K562 (cell line): Measurements from ENCODE around the gene GABRD. TPM values are rescaled to one million over a fixed set of nuclear protein-coding genes. Genes with fewer than 3 reads are reported as not detected.

Experiments used
- ATAC-seq: fragments of 200-7000 bp; cut with Tn5 transposase; 3 replicates; pipeline ENCODE4 v1.9.1; 2020; ENCODE audit warnings: moderate library complexity
- Bru-seq: library from RNA; stranded (reverse); fragments of 400-500 nt; gene quantifications from one replicate; lab custom pipeline; 2021; lab: Mats Ljungman, UMichigan
- BruChase-seq, 2 experiments: library from RNA; stranded (reverse); fragments of 400-500 nt; gene quantifications; one replicate each; lab custom pipeline; 2021; lab: Mats Ljungman, UMichigan
- BruUV-seq: library from RNA; stranded (reverse); fragments of 400-500 nt; replicated peaks from 2 replicates; lab custom pipeline; 2021; lab: Mats Ljungman, UMichigan
- CTCF ChIA-PET: fragments of 300-600 bp; formaldehyde crosslinking; extraction: SDS; loops from one replicate; lab custom pipeline; 2021; ENCODE audit warnings: low intra/inter-chr PET ratio; lab: Yijun Ruan, JAX
- POLR2A ChIA-PET: fragments of 300-600, 350-650 bp; sonication (Branson Sonifier 250); formaldehyde crosslinking; extraction: SDS; loops from one replicate; lab custom pipeline; 2021; ENCODE audit warnings: antibody characterized with exemption, inconsistent platforms; lab: Yijun Ruan, JAX
- DNase-seq, 4 experiments: peaks; one replicate each; pipeline versions ENCODE4 v3.0.0 to v3.0.0-alpha.2; 2011 to 2018; ENCODE audit warnings: low spot score in 3 of 4, mixed read lengths in 3 of 4; ENCODE audit errors: extremely low read depth in 1 of 4
- FAIRE-seq: peaks from 2 replicates; lab custom pipeline; 2011; peaks lifted over from hg19 to GRCh38; lab: Jason Lieb, UNC
- H2AFZ ChIP-seq: 2 replicates; pipeline ENCODE4 v1.6.0; 2011; ENCODE audit warnings: low read depth, low read length, control low read depth, inconsistent platforms
- H3K27ac ChIP-seq: fragments of 200-600 bp; 3 replicates; pipeline ENCODE4 v1.8.0; 2011; ENCODE audit warnings: low read depth, mild to moderate bottlenecking, control low read depth, inconsistent platforms, low read length, moderate library complexity, mixed read lengths; ENCODE audit errors: extremely low read depth
- H3K27me3 ChIP-seq, 2 experiments: fragments of 300-600 bp in 1 of 2; 2 replicates in 1 of 2; 3 replicates in 1 of 2; pipeline versions ENCODE4 v1.6.0 to v1.8.0; 2011; ENCODE audit warnings: inconsistent platforms in 2 of 2, low read length in 2 of 2, mild to moderate bottlenecking in 1 of 2, mixed read lengths in 1 of 2, moderate library complexity in 1 of 2; ENCODE audit not compliant: control insufficient read depth in 2 of 2, insufficient read depth in 2 of 2
- H3K36me3 ChIP-seq: fragments of 300-600 bp; 3 replicates; pipeline ENCODE4 v1.8.0; 2011; ENCODE audit warnings: mild to moderate bottlenecking, low read length, inconsistent platforms; ENCODE audit not compliant: control insufficient read depth, insufficient read depth
- H3K4me1 ChIP-seq, 2 experiments: fragments of 200-600 bp in 1 of 2; replicated peaks in 1 of 2; 2 replicates in 1 of 2; 3 replicates in 1 of 2; pipeline versions ENCODE4 v1.5.1 to v1.8.0; 2011; ENCODE audit warnings: inconsistent platforms in 2 of 2, low read length in 2 of 2, mild to moderate bottlenecking in 1 of 2, mixed read lengths in 1 of 2, moderate library complexity in 1 of 2; ENCODE audit not compliant: control insufficient read depth in 2 of 2, insufficient read depth in 2 of 2
- H3K4me2 ChIP-seq: 2 replicates; pipeline ENCODE4 v1.6.1; 2011; ENCODE audit warnings: low read length, control low read depth, inconsistent platforms, mixed read lengths; ENCODE audit not compliant: insufficient read depth
- H3K4me3 ChIP-seq: fragments of 200-600 bp; sonication (generic), shearing (Covaris generic); 2 replicates; pipeline ENCODE4 v1.5.1; 2016; ENCODE audit warnings: control low read depth, inconsistent platforms
- H3K79me2 ChIP-seq: fragments of 200-600 bp; 3 replicates; pipeline ENCODE4 v1.8.0; 2011; ENCODE audit warnings: low read length, inconsistent platforms; ENCODE audit not compliant: control insufficient read depth, insufficient read depth
- H3K9ac ChIP-seq, 2 experiments: 2 replicates each; pipeline versions ENCODE4 v1.6.0 to v1.6.1; 2011; ENCODE audit warnings: low read depth in 2 of 2, low read length in 2 of 2, control low read depth in 1 of 2, inconsistent platforms in 1 of 2, mild to moderate bottlenecking in 1 of 2, mixed read lengths in 1 of 2; ENCODE audit not compliant: insufficient read depth in 1 of 2
- H3K9me1 ChIP-seq: one replicate; pipeline ENCODE4 v1.6.0; 2011; ENCODE audit warnings: inconsistent platforms, mild to moderate bottlenecking, low read length, moderate library complexity; ENCODE audit not compliant: control insufficient read depth, insufficient read depth
- H3K9me3 ChIP-seq: replicated peaks from 2 replicates; pipeline ENCODE4 v1.5.1; 2011; ENCODE audit warnings: low read depth, low read length, inconsistent platforms; ENCODE audit not compliant: control insufficient read depth, insufficient read depth
- H4K20me1 ChIP-seq: replicated peaks from 2 replicates; pipeline ENCODE4 v1.6.1; 2011; ENCODE audit warnings: low read length, inconsistent platforms, mixed read lengths; ENCODE audit not compliant: control insufficient read depth, insufficient read depth
- BACH1 ChIP-seq: fragments of 200-800 bp; sonication (Bioruptor generic); IDR thresholded peaks from 2 replicates; pipeline ENCODE4 v1.6.1; 2016; ENCODE audit warnings: missing genetic modification characterization, missing compliant biosample characterization
- BRCA1 ChIP-seq, 2 experiments: fragments of 450-650 bp in 1 of 2; sonication (generic) in 1 of 2; formaldehyde crosslinking in 1 of 2; IDR thresholded peaks; 2 replicates each; pipeline versions ENCODE4 v1.5.0 to v1.6.1; 2017 to 2020; ENCODE audit warnings: mild to moderate bottlenecking in 1 of 2, missing genetic modification reagents in 1 of 2
- HDAC3 ChIP-seq: fragments of 450-650 bp; IDR thresholded peaks from 2 replicates; pipeline ENCODE4 v1.6.1; 2018; ENCODE audit warnings: borderline replicate concordance, mild to moderate bottlenecking, moderate library complexity; ENCODE audit not compliant: partially characterized antibody
- KLF16 ChIP-seq: IDR thresholded peaks from 2 replicates; pipeline ENCODE4 v1.6.1; 2016; ENCODE audit warnings: antibody characterized with exemption
- WGBS: fragments of 100-300 bp; shearing (Covaris generic); methylation state at CpG from one replicate; pipeline ENCODE4 v1.1.6; 2016; ENCODE audit warnings: low coverage, mixed read lengths; ENCODE audit not compliant: insufficient coverage; ENCODE audit errors: missing lambda C conversion rate; 5-methylcytosine and 5-hydroxymethylcytosine counted together
- in situ Hi-C: fragments of 300-500 bp; cut with MboI; formaldehyde crosslinking; loops from 4 replicates; pipeline ENCODE4 v1.15.0; 2018; ENCODE audit warnings: inconsistent platforms, mixed read lengths
- intact Hi-C: fragments of 100-400 bp; cut with micrococcal nuclease; formaldehyde crosslinking; loops from 2 replicates; pipeline ENCODE4 v1.14.2; 2022
- long read RNA-seq, 3 experiments: library from polyadenylated mRNA in 2 of 3; library from RNA in 1 of 3; unstranded in 2 of 3; stranded (forward) in 1 of 3; transcript quantifications; one replicate each; pipeline ENCODE4 v2.0.0, GENCODE V29; 2019 to 2022
- polyA minus RNA-seq, 3 experiments: library from RNA; depleted of rRNA, polyadenylated mRNA; stranded (reverse); fragments of >200 nt; gene quantifications; 2 replicates each; pipeline ENCODE4 v1.2.3, GENCODE V29; 2011
- polyA plus RNA-seq, 8 experiments: library from polyadenylated mRNA; depleted of rRNA in 4 of 8; stranded (reverse) in 5 of 8; unstranded in 3 of 8; fragments of >200 nt; fragmentation: Nextera tagmentation in 2 of 8; fragmentation: Illumina TruSeq in 1 of 8; extraction: Ambion mirVana in 2 of 8; extraction: Trizol in 1 of 8; gene quantifications; 2 replicates each; pipeline versions ENCODE4 v1.2.1 to v1.2.3, GENCODE V29; 2011 to 2014; ENCODE audit warnings: inconsistent platforms in 1 of 8, missing spikeins in 1 of 8
- total RNA-seq, 7 experiments: library from RNA; depleted of rRNA in 6 of 7; stranded (reverse); fragments of >200 nt in 6 of 7; fragmentation: Illumina TruSeq in 2 of 7; extraction: Trizol in 2 of 7; gene quantifications; 2 replicates each; pipeline versions ENCODE4 v1.2.1 to v1.2.3, GENCODE V29; 2011 to 2021; ENCODE audit warnings: low replicate concordance in 1 of 7
- TF ChIP-seq, protein P1 (sequence below): sonication (generic); formaldehyde crosslinking; IDR thresholded peaks from 2 replicates; pipeline ENCODE4 v1.8.0; 2022; ENCODE audit warnings: mild to moderate bottlenecking, missing genetic modification reagents, borderline replicate concordance
- TF ChIP-seq, protein P2 (sequence below): fragments of 200-800 bp; sonication (Bioruptor generic); IDR thresholded peaks from 2 replicates; pipeline ENCODE4 v1.6.1; 2017; ENCODE audit warnings: missing genetic modification characterization, missing compliant biosample characterization
- TF ChIP-seq, protein P3 (sequence below), 3 experiments: fragments of 200-800 bp in 1 of 3; sonication (Bioruptor generic) in 1 of 3; sonication (generic) in 1 of 3; formaldehyde crosslinking in 1 of 3; IDR thresholded peaks; 2 replicates each; pipeline versions ENCODE4 v1.6.1 to v1.8.0; 2016 to 2022; ENCODE audit warnings: mild to moderate bottlenecking in 2 of 3, missing compliant biosample characterization in 2 of 3, missing genetic modification characterization in 2 of 3, missing genetic modification reagents in 1 of 3

Gene GABRD, protein sequence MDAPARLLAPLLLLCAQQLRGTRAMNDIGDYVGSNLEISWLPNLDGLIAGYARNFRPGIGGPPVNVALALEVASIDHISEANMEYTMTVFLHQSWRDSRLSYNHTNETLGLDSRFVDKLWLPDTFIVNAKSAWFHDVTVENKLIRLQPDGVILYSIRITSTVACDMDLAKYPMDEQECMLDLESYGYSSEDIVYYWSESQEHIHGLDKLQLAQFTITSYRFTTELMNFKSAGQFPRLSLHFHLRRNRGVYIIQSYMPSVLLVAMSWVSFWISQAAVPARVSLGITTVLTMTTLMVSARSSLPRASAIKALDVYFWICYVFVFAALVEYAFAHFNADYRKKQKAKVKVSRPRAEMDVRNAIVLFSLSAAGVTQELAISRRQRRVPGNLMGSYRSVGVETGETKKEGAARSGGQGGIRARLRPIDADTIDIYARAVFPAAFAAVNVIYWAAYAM
- not detected in 2 replicates for total RNA-seq (2011; cell fraction: chromatin; rRNA removed; ENCODE audit: low replicate concordance)
- not detected in 2 replicates for total RNA-seq (2011; cell fraction: nucleolus; rRNA removed)
- not detected in 2 replicates for total RNA-seq (2011; cell fraction: nucleoplasm; rRNA removed)
- total RNA-seq (2014; rRNA removed) (not detected in 2 replicates), total RNA-seq (2014; rRNA removed; fragmentation: Illumina TruSeq; extraction: Trizol) (0.07 TPM in 1 of 2 replicates, not detected in the other), total RNA-seq (2015; rRNA removed; fragmentation: Illumina TruSeq; extraction: Trizol) (not detected in 2 replicates), total RNA-seq (2021) (not detected in 2 replicates), polyA plus RNA-seq (2011; rRNA removed) (not detected in 2 replicates), polyA plus RNA-seq (2014; fragmentation: Illumina TruSeq; extraction: Trizol) (not detected in 2 replicates), polyA plus RNA-seq (2014; fragmentation: Nextera tagmentation; extraction: Ambion mirVana) (not detected), polyA plus RNA-seq (2014; rRNA removed) (not detected in 2 replicates), polyA minus RNA-seq (2011; rRNA and poly(A)+ RNA removed) (not detected in 2 replicates), Bru-seq, nascent RNA (percentile 12 among the genes with signal in this experiment), BruChase-seq, experiment 1, labeled RNA remaining after a 2-hour chase (not detected), BruChase-seq, experiment 2, labeled RNA remaining after a 6-hour chase (not detected)
- not detected in 2 replicates for polyA plus RNA-seq (2011; cell fraction: cytosol; rRNA removed)
- not detected in 2 replicates for polyA plus RNA-seq (2011; cell fraction: nucleus; rRNA removed)
- 0.04 and 0.07 TPM in 2 replicates for polyA plus RNA-seq (2012)
- not detected in 2 replicates for polyA minus RNA-seq (2011; cell fraction: cytosol; rRNA and poly(A)+ RNA removed)
- not detected in 2 replicates for polyA minus RNA-seq (2011; cell fraction: nucleus; rRNA and poly(A)+ RNA removed)
- long read RNA-seq, experiment 1 = 0 reads
- long read RNA-seq, experiment 2 = 0 reads
- long read RNA-seq, experiment 3 = 0 reads

DNA sequence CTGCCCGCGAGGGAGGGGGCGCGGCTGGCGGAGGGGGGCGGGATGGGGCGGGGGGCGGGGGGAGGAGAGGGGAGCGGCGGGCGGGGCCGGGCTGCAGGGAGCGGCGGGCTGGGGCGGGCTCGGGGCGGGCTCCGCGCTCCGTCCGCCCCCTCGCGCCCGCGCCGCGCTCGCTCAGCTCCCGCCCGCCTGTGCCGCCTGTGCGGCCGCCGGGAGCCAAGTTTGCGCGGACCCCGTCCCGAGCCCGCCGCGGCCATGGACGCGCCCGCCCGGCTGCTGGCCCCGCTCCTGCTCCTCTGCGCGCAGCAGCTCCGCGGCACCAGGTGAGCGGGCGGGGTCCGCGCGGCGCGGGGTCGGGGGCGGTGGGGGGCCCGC lies at the start of gene GABRD:
Gene GABRD (plus strand): TSS at position 174 of the 372 bp plus-strand sequence. CDS start 79 bp downstream, at position 253.
- H4K20me1 ChIP-seq = peaks cover 25% of the 10 kb centered on the region; the same call in 1 of the 2 replicates
- H3K27ac ChIP-seq = no peak within 1 kb of the TSS
- no peak within 1 kb of the TSS for H3K4me2 ChIP-seq
- ChIA-PET POLR2A (no interaction called here), CTCF (no interaction called here)
- no peaks in the 10 kb centered on the region for H3K79me2 ChIP-seq
- no peaks in the 10 kb centered on the region for H3K36me3 ChIP-seq
- BruUV-seq = no TSS peak
- peaks cover 0 to 15% of the 10 kb centered on the region in 2 experiments; a peak in 2 of 5 replicates for H3K4me1 ChIP-seq
- peaks cover 82 to 94% of the 10 kb centered on the region in 2 experiments for H3K27me3 ChIP-seq
- in situ Hi-C loops (no loop called here), intact Hi-C loops (no loop called here)
- no peak within 1 kb of the TSS for H2AFZ ChIP-seq
- FAIRE-seq (no peak), ATAC-seq (peak; percentile 74), DNase-seq (peak in 3 of 4 experiments; percentile 70 to 81 (median 79))
- WGBS = 4% methylated on average over 14 of the region's 60 CpGs
- H3K9me1 ChIP-seq = no peaks in the 10 kb centered on the region
- no peak within 1 kb of the TSS for H3K4me3 ChIP-seq
- H3K9me3 ChIP-seq = no peaks in the 10 kb centered on the region
- H3K9ac ChIP-seq = no peak within 1 kb of the TSS
- no peak for TF ChIP-seq BACH1 (tag)
- no peak for TF ChIP-seq HDAC3
- TF ChIP-seq, protein P1, sequence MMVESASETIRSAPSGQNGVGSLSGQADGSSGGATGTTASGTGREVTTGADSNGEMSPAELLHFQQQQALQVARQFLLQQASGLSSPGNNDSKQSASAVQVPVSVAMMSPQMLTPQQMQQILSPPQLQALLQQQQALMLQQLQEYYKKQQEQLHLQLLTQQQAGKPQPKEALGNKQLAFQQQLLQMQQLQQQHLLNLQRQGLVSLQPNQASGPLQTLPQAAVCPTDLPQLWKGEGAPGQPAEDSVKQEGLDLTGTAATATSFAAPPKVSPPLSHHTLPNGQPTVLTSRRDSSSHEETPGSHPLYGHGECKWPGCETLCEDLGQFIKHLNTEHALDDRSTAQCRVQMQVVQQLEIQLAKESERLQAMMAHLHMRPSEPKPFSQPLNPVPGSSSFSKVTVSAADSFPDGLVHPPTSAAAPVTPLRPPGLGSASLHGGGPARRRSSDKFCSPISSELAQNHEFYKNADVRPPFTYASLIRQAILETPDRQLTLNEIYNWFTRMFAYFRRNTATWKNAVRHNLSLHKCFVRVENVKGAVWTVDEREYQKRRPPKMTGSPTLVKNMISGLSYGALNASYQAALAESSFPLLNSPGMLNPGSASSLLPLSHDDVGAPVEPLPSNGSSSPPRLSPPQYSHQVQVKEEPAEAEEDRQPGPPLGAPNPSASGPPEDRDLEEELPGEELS = no peak
- TF ChIP-seq, protein P2, sequence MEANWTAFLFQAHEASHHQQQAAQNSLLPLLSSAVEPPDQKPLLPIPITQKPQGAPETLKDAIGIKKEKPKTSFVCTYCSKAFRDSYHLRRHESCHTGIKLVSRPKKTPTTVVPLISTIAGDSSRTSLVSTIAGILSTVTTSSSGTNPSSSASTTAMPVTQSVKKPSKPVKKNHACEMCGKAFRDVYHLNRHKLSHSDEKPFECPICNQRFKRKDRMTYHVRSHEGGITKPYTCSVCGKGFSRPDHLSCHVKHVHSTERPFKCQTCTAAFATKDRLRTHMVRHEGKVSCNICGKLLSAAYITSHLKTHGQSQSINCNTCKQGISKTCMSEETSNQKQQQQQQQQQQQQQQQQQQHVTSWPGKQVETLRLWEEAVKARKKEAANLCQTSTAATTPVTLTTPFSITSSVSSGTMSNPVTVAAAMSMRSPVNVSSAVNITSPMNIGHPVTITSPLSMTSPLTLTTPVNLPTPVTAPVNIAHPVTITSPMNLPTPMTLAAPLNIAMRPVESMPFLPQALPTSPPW = peak; percentile 34; the same call in 1 of the 2 replicates
- no peak for TF ChIP-seq BRCA1 (IDR thresholded peaks at IDR 0.05)
- TF ChIP-seq BRCA1 (CRISPR knock-in tag; IDR thresholded peaks at IDR 0.05) = no peak
- TF ChIP-seq KLF16 = no peak
- TF ChIP-seq, protein P3, sequence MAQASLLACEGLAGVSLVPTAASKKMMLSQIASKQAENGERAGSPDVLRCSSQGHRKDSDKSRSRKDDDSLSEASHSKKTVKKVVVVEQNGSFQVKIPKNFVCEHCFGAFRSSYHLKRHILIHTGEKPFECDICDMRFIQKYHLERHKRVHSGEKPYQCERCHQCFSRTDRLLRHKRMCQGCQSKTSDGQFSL (CRISPR knock-in tag; IDR thresholded peaks at IDR 0.05) = no peak
- TF ChIP-seq, protein P3 (tag; IDR thresholded peaks at IDR 0.05) = 0 out of 4 replicates have a peak, but pooled peaks of 1 of the 2 experiments have one; percentile 26
